Ovary (tissue), 3 donors: Measurements from ENCODE around the gene CPXM2.

Experiments
- CTCF ChIP-seq, 3 donors: fragments of 450-650 bp in 2 of 3; fragments of 200-600 bp in 1 of 3; IDR thresholded peaks; one replicate each; pipeline versions ENCODE4 v1.5.1 to v1.8.0; 2016 to 2022; ENCODE audit warnings: antibody characterized with exemption in 3 of 3, mild to moderate bottlenecking in 1 of 3
- POLR2A ChIP-seq: fragments of 450-650 bp; IDR thresholded peaks from one replicate; pipeline ENCODE4 v1.6.1; 2017; ENCODE audit warnings: antibody characterized with exemption, mild to moderate bottlenecking, moderate library complexity
- donor health status: DM: no; HTN: no; CAD: no.

DNA sequence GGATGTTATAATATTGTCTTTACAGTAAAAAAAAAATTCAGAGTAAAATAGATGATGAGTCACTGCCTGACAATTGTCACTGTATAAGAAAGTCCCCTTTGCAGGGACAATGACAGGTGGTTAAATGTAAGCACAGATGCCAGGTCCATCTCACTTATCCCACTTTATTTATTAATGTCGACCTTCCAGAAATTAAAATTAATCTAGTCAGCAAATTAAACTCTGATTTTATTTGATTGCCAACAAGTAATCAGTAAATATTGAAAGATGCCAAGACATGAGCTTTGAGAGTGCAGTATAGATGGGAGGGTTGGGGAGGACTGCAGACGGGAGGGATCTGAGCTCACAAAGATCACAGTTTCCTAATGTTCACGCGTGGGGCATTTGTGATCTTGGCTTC lies 50.9 kb downstream of the CPXM2 start:
- TF ChIP-seq CTCF (IDR thresholded peaks at IDR 0.05) (no peak), POLR2A (no peak)
